Neural crest cell (in vitro differentiated cells): Measurements from ENCODE around the gene SCUBE3. TPM values are rescaled to one million over a fixed set of nuclear protein-coding genes. Genes with fewer than 3 reads are reported as not detected.

ENCODE experiments used
- DNase-seq: peaks from one replicate; pipeline ENCODE4 v3.0.0; 2021; ENCODE audit warnings: low read depth, mixed read lengths, low spot score
- H3K27ac Mint-ChIP-seq: one replicate; pipeline ENCODE4 v1.8.0; 2021; ENCODE audit warnings: mild to moderate bottlenecking, mixed read lengths; ENCODE audit not compliant: unreplicated experiment
- H3K27me3 Mint-ChIP-seq: 2 replicates; pipeline ENCODE4 v1.8.0; 2021; ENCODE audit warnings: low read depth, mild to moderate bottlenecking, mixed read lengths
- H3K36me3 Mint-ChIP-seq: 2 replicates; pipeline ENCODE4 v1.8.0; 2021; ENCODE audit warnings: low read depth, mild to moderate bottlenecking, mixed read lengths
- H3K4me1 Mint-ChIP-seq: 2 replicates; pipeline ENCODE4 v1.8.0; 2021; ENCODE audit warnings: mixed read lengths
- H3K4me3 Mint-ChIP-seq: one replicate; pipeline ENCODE4 v1.8.0; 2021; ENCODE audit warnings: mild to moderate bottlenecking, mixed read lengths
- H3K9me3 Mint-ChIP-seq: 2 replicates; pipeline ENCODE4 v1.8.0; 2021; ENCODE audit warnings: mixed read lengths
- CTCF ChIP-seq: fragments of 200-600 bp; sonication (generic); conservative IDR thresholded peaks from 2 replicates; pipeline ENCODE4 v1.5.0; 2021; ENCODE audit warnings: antibody characterized with exemption, mild to moderate bottlenecking
- total RNA-seq: library from RNA; stranded (reverse); gene quantifications from 2 replicates; pipeline ENCODE4 v1.2.1, GENCODE V29; 2021

SCUBE3 gene
- total RNA-seq, 1 donor from 2014 or later, result 22.5 TPM

- Mint-ChIP-seq H3K9me3 (no peaks in the 10 kb centered on the region), H3K4me3 (no peak overlapping the region), H3K36me3 (no peaks in the 10 kb centered on the region), H3K4me1 (peaks cover 38% of the 10 kb centered on the region), H3K27me3 (peaks cover 9% of the 10 kb centered on the region), H3K27ac (no peak overlapping the region)
- TF ChIP-seq CTCF, result no peak
- no peak for DNase-seq
These were observed 11.7 kb upstream of the SCUBE3 start for GRCh38 chr6:35202066-35202546.

GRCh38 chr6:35203152-35203670, 10.5 kb upstream of the SCUBE3 start:
- H3K27ac Mint-ChIP-seq, result peak overlapping the region; percentile 51
- H3K36me3 Mint-ChIP-seq, result no peaks in the 10 kb centered on the region
- peak overlapping the region; percentile 6 for H3K4me3 Mint-ChIP-seq
- H3K4me1 Mint-ChIP-seq, result peaks cover 39% of the 10 kb centered on the region
- H3K9me3 Mint-ChIP-seq, result no peaks in the 10 kb centered on the region
- DNase-seq, result no peak
- TF ChIP-seq CTCF, result no peak
- peaks cover 18% of the 10 kb centered on the region for H3K27me3 Mint-ChIP-seq

GRCh38 chr6:35203680-35204079, 10.1 kb upstream of the SCUBE3 start:
- H3K27me3 Mint-ChIP-seq, result peaks cover 23% of the 10 kb centered on the region
- no peaks in the 10 kb centered on the region for H3K9me3 Mint-ChIP-seq
- H3K4me1 Mint-ChIP-seq, result peaks cover 43% of the 10 kb centered on the region
- H3K36me3 Mint-ChIP-seq, result no peaks in the 10 kb centered on the region
- DNase-seq, result no peak
- TF ChIP-seq CTCF, result no peak
- no peak overlapping the region for H3K4me3 Mint-ChIP-seq
- no peak overlapping the region for H3K27ac Mint-ChIP-seq

GRCh38 chr6:35206346-35206745, 7.4 kb upstream of the SCUBE3 start:
- no peak overlapping the region for H3K4me3 Mint-ChIP-seq
- no peaks in the 10 kb centered on the region for H3K9me3 Mint-ChIP-seq
- peaks cover 29% of the 10 kb centered on the region for H3K27me3 Mint-ChIP-seq
- no peak overlapping the region for H3K27ac Mint-ChIP-seq
- H3K36me3 Mint-ChIP-seq, result no peaks in the 10 kb centered on the region
- H3K4me1 Mint-ChIP-seq, result peaks cover 36% of the 10 kb centered on the region
- no peak for DNase-seq
- TF ChIP-seq CTCF, result no peak

GRCh38 chr6:35208419-35208818, 5.3 kb upstream of the SCUBE3 start:
- no peaks in the 10 kb centered on the region for H3K36me3 Mint-ChIP-seq
- no peak for DNase-seq

More at GRCh38 chr6:35208419-35208818, 5.3 kb upstream of the SCUBE3 start:
- peaks cover 43% of the 10 kb centered on the region for H3K27me3 Mint-ChIP-seq
- H3K4me3 Mint-ChIP-seq, result peak overlapping the region; percentile 21
- H3K9me3 Mint-ChIP-seq, result no peaks in the 10 kb centered on the region
- H3K27ac Mint-ChIP-seq, result peak overlapping the region; percentile 5
- H3K4me1 Mint-ChIP-seq, result peaks cover 32% of the 10 kb centered on the region
- no peak for TF ChIP-seq CTCF
